Measurements from ENCODE around the gene HEYL. TPM values are rescaled to one million over a fixed set of nuclear protein-coding genes. Genes with fewer than 3 reads are reported as not detected.

The HEYL gene
- total RNA-seq, 4 donors from 2014 or later, result 3.3 to 6.5 (median 5.3) TPM

- DNase-seq (ENCODE audit: low spot score), result no peak
- ATAC-seq (ENCODE audit: low FRiP score), result no peak
- TF ChIP-seq, protein P1, sequence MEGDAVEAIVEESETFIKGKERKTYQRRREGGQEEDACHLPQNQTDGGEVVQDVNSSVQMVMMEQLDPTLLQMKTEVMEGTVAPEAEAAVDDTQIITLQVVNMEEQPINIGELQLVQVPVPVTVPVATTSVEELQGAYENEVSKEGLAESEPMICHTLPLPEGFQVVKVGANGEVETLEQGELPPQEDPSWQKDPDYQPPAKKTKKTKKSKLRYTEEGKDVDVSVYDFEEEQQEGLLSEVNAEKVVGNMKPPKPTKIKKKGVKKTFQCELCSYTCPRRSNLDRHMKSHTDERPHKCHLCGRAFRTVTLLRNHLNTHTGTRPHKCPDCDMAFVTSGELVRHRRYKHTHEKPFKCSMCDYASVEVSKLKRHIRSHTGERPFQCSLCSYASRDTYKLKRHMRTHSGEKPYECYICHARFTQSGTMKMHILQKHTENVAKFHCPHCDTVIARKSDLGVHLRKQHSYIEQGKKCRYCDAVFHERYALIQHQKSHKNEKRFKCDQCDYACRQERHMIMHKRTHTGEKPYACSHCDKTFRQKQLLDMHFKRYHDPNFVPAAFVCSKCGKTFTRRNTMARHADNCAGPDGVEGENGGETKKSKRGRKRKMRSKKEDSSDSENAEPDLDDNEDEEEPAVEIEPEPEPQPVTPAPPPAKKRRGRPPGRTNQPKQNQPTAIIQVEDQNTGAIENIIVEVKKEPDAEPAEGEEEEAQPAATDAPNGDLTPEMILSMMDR (IDR thresholded peaks at IDR 0.05), result no peak
Observed at GRCh38 chr1:39574646-39575045, 64.8 kb downstream of the HEYL start.

Other genes with a start within 250 kb of the HEYL start
- gene BMP8A, start 148.0 kb downstream of the HEYL start, total RNA-seq, result 1 to 10 TPM in 1 of 4 donors, not detected in 3; 2.0 TPM
- 100 to 1,000 TPM; 142 to 379 (median 186) TPM for gene PABPC4, start 62.9 kb downstream of the HEYL start, total RNA-seq
- 1 to 10 TPM in 1 of 4 donors, not detected in 3; 1.3 TPM for gene NT5C1A, start 32.5 kb upstream of the HEYL start, total RNA-seq
- under 1 TPM in 3 of 4 donors, not detected in 1; 0.16 to 0.74 (median 0.24) TPM for gene HPCAL4, start 51.8 kb upstream of the HEYL start, total RNA-seq
- 10 to 100 TPM; 22.7 to 39.6 (median 27.8) TPM for gene PPIE, start 99.2 kb upstream of the HEYL start, total RNA-seq
- gene OXCT2, start 131.7 kb upstream of the HEYL start, total RNA-seq, result 1 to 10 TPM in 1 of 4 donors, under 1 TPM in 3; 0.24 to 1.4 (median 0.31) TPM
- 1 to 10 TPM in 1 of 4 donors, under 1 TPM in 3; 0.24 to 2.0 (median 0.33) TPM for gene BMP8B, start 149.2 kb upstream of the HEYL start, total RNA-seq
- 10 to 100 TPM in 3 of 4 donors, 1 to 10 TPM in 1; 8.4 to 15.8 (median 13.1) TPM for gene TRIT1, start 243.9 kb upstream of the HEYL start, total RNA-seq

Data from omental fat pad (tissue), 4 donors.